ENCODE data around the gene TMEM120B. TPM values are rescaled to one million over a fixed set of nuclear protein-coding genes. Genes with fewer than 3 reads are reported as not detected.
A peak's percentile ranks its signal among the peaks of the same experiment; 100 is the strongest.
"Not testable (repeated sequence)": the region's sequence is repeated elsewhere in the genome, so short reads cannot be mapped to it uniquely, and the experiment has no call there.

TMEM120B gene
- total RNA-seq, 5 donors from 2014 or later (not counting 1 experiment from before 2014, with no cell fraction given), result 7.9 to 11.1 (median 10.3) TPM

GRCh38 chr12:121712190-121712460, 427 bp upstream of the TMEM120B start:
- Mint-ChIP-seq H3K9me3 (no peaks in the 10 kb centered on the region), H3K27ac (peak overlapping the region; percentile 87 to 89), H3K4me1 (peaks cover 10 to 20% (median 14%) of the 10 kb centered on the region in 3 donors), H3K27me3 (no peaks in the 10 kb centered on the region), H3K4me3 (peak overlapping the region; percentile 90 to 96 (median 94)), H3K36me3 (no peaks in the 10 kb centered on the region)
- H3K4me1 ChIP-seq (ENCODE audit: control insufficient read depth in 1 of 2, extremely low read depth in 1 of 2, insufficient read depth in 2 of 2, low read length in 2 of 2), result peaks cover 5 to 22% of the 10 kb centered on the region in 2 experiments
- H3K27ac ChIP-seq (ENCODE audit: low read length), result peak overlapping the region; percentile 72
- peak overlapping the region; percentile 86 to 98 for H3K4me3 ChIP-seq (ENCODE audit: control insufficient read depth in 1 of 2, extremely low read depth in 1 of 2, low read length in 1 of 2)
- no peaks in the 10 kb centered on the region for H3K27me3 ChIP-seq (replicated peaks in 1 of 2; ENCODE audit: control insufficient read depth in 2 of 2, extremely low read depth in 1 of 2, insufficient read depth in 2 of 2, low read length in 1 of 2)
- ChIA-PET CTCF (interaction anchor here (0.6 to 3.2 kb wide), 13 partner anchors 10 to 624 kb away, joined by 3 to 9 read pairs (median 3); partner anchors contain the start of gene RHOF (in 1 of the 2)), POLR2A (interaction anchor here (0.6 to 0.7 kb wide), 2 partner anchors 26 to 180 kb away, joined by 4 to 8 read pairs; no protein-coding TSS in a partner anchor)
- DNase-seq, result peak in 15 of 35 experiments; percentile 0 to 59 (median 15)
- 0% methylated on average over 16 of the region's 16 CpGs for WGBS (ENCODE audit: insufficient coverage)
- ATAC-seq (replicated peaks in 1 of 4), result peak; percentile 38 to 48 (median 42)
- H3K9me3 ChIP-seq, result no peaks in the 10 kb centered on the region
- peaks cover 0 to 3% of the 10 kb centered on the region in 2 donors for H3K36me3 ChIP-seq (ENCODE audit: control insufficient read depth in 2 of 2, extremely low read depth in 1 of 2, insufficient read depth in 1 of 2, low read length in 1 of 2)

GRCh38 chr12:121713257-121713777, 765 bp downstream of the TMEM120B start:
- POLR2A ChIA-PET, result interaction anchor here in 1 of 2 donors (0.5 to 0.8 kb wide), 4 partner anchors 157 to 403 kb away, joined by 3 to 4 read pairs (median 4); no protein-coding TSS in a partner anchor

DNA sequence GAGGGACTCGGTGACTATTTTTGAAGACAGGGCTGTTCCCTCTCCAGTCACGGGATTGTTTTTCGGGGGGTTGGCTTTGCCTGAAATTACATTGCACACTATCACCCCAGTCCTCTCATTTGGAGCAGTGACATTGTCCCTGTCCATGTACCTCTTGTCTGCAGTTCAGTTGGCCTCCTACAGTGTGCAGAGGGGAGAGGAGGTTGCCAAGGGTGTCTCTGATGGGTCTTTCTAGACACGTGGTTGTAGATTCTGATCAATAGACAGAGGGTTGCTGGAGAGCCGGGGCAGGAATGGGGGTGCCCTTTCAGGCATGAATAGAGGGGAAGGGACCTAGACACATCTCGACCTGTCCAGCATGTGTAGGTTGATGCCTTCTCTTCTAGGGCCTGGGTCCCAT, 1.2 kb downstream of the TMEM120B start:
- ChIA-PET CTCF (interaction anchor here (0.6 to 3.2 kb wide), 3 partner anchors 27 to 290 kb away, joined by 4 to 9 read pairs (median 9); no protein-coding TSS in a partner anchor), POLR2A (interaction anchor here in 1 of 2 donors (0.5 to 0.8 kb wide), 2 partner anchors 161 to 313 kb away, joined by 3 to 4 read pairs; no protein-coding TSS in a partner anchor)
- H3K4me1 Mint-ChIP-seq, result peaks cover 10 to 19% (median 14%) of the 10 kb centered on the region in 3 donors
- no peak for ATAC-seq (replicated peaks in 1 of 4)
- peaks cover 0 to 3% of the 10 kb centered on the region in 2 donors for H3K36me3 ChIP-seq (ENCODE audit: control insufficient read depth in 2 of 2, extremely low read depth in 1 of 2, insufficient read depth in 1 of 2, low read length in 1 of 2)
- no peaks in the 10 kb centered on the region for H3K27me3 Mint-ChIP-seq
- no peak overlapping the region for H3K4me3 ChIP-seq (ENCODE audit: control insufficient read depth in 1 of 2, extremely low read depth in 1 of 2, low read length in 1 of 2)
- H3K27ac ChIP-seq (ENCODE audit: low read length), result no peak overlapping the region
- no peaks in the 10 kb centered on the region for H3K9me3 ChIP-seq
- DNase-seq, result no peak
- 52% methylated on average over 3 of the region's 6 CpGs for WGBS (ENCODE audit: insufficient coverage)
- no peaks in the 10 kb centered on the region for H3K36me3 Mint-ChIP-seq
- H3K27ac Mint-ChIP-seq, result no peak overlapping the region
- H3K4me1 ChIP-seq (ENCODE audit: control insufficient read depth in 1 of 2, extremely low read depth in 1 of 2, insufficient read depth in 2 of 2, low read length in 2 of 2), result peaks cover 5 to 22% of the 10 kb centered on the region in 2 experiments
- no peaks in the 10 kb centered on the region for H3K27me3 ChIP-seq (replicated peaks in 1 of 2; ENCODE audit: control insufficient read depth in 2 of 2, extremely low read depth in 1 of 2, insufficient read depth in 2 of 2, low read length in 1 of 2)
- H3K9me3 Mint-ChIP-seq, result no peaks in the 10 kb centered on the region
- peak overlapping the region; percentile 90 to 96 (median 94) for H3K4me3 Mint-ChIP-seq

More at GRCh38 chr12:121713257-121713777, 765 bp downstream of the TMEM120B start:
- H3K27ac ChIP-seq (ENCODE audit: low read length), result no peak overlapping the region
- H3K9me3 Mint-ChIP-seq, result no peaks in the 10 kb centered on the region
- ATAC-seq (replicated peaks in 1 of 4), result no peak
- peaks cover 10 to 20% (median 14%) of the 10 kb centered on the region in 3 donors for H3K4me1 Mint-ChIP-seq
- WGBS (ENCODE audit: insufficient coverage), result 18% methylated on average over 8 of the region's 14 CpGs
- H3K36me3 Mint-ChIP-seq, result no peaks in the 10 kb centered on the region
- no peaks in the 10 kb centered on the region for H3K27me3 ChIP-seq (replicated peaks in 1 of 2; ENCODE audit: control insufficient read depth in 2 of 2, extremely low read depth in 1 of 2, insufficient read depth in 2 of 2, low read length in 1 of 2)
- no peaks in the 10 kb centered on the region for H3K27me3 Mint-ChIP-seq
- H3K4me3 Mint-ChIP-seq, result peak overlapping the region; percentile 90 to 96 (median 94)
- H3K9me3 ChIP-seq, result no peaks in the 10 kb centered on the region
- peak overlapping the region; percentile 79 to 86 for H3K4me3 ChIP-seq (ENCODE audit: control insufficient read depth in 1 of 2, extremely low read depth in 1 of 2, low read length in 1 of 2)
- H3K27ac Mint-ChIP-seq, result no peak overlapping the region
- no peak for DNase-seq
- H3K4me1 ChIP-seq (ENCODE audit: control insufficient read depth in 1 of 2, extremely low read depth in 1 of 2, insufficient read depth in 2 of 2, low read length in 2 of 2), result peaks cover 5 to 22% of the 10 kb centered on the region in 2 experiments
- CTCF ChIA-PET, result interaction anchor here (0.6 to 3.2 kb wide), 6 partner anchors 27 to 290 kb away, joined by 3 to 9 read pairs (median 4); no protein-coding TSS in a partner anchor
- peaks cover 0 to 3% of the 10 kb centered on the region in 2 donors for H3K36me3 ChIP-seq (ENCODE audit: control insufficient read depth in 2 of 2, extremely low read depth in 1 of 2, insufficient read depth in 1 of 2, low read length in 1 of 2)

DNA sequence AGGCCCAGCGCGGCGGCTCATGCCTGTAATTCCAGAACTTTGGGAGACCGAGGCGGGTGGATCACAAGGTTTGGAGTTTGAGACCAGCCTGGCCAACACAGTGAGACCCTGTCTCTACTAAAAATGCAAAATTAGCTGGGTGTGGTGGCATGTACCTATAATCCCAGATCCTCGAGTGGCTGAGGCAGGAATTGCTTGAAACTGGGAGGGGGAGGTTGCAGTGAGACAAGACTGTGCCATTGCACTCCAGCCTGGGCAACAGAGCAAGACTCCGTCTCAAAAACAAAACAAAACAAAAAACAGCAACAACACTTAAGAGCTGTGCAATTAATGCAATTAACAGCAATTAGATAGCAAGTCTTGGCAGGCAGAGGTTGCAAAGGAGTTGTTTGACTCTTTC, 2.5 kb downstream of the TMEM120B start:
- H3K4me3 Mint-ChIP-seq; CTCF ChIA-PET; ATAC-seq (replicated peaks in 1 of 4); H3K9me3 ChIP-seq; H3K9me3 Mint-ChIP-seq; DNase-seq; H3K27ac Mint-ChIP-seq; H3K27me3 Mint-ChIP-seq; H3K36me3 Mint-ChIP-seq; H3K36me3 ChIP-seq (ENCODE audit: control insufficient read depth in 2 of 2, extremely low read depth in 1 of 2, insufficient read depth in 1 of 2, low read length in 1 of 2); POLR2A ChIA-PET; H3K27me3 ChIP-seq (replicated peaks in 1 of 2; ENCODE audit: control insufficient read depth in 2 of 2, extremely low read depth in 1 of 2, insufficient read depth in 2 of 2, low read length in 1 of 2); H3K4me3 ChIP-seq (ENCODE audit: control insufficient read depth in 1 of 2, extremely low read depth in 1 of 2, low read length in 1 of 2); H3K27ac ChIP-seq (ENCODE audit: low read length): not testable (repeated sequence)
- WGBS (ENCODE audit: insufficient coverage), result 90% methylated on average over 5 of the region's 7 CpGs
- peaks cover 5 to 22% of the 10 kb centered on the region in 2 experiments for H3K4me1 ChIP-seq (ENCODE audit: control insufficient read depth in 1 of 2, extremely low read depth in 1 of 2, insufficient read depth in 2 of 2, low read length in 2 of 2)
- peaks cover 10 to 18% (median 12%) of the 10 kb centered on the region in 3 donors for H3K4me1 Mint-ChIP-seq

- peaks cover 0 to 3% of the 10 kb centered on the region in 2 donors for H3K36me3 ChIP-seq (ENCODE audit: control insufficient read depth in 2 of 2, extremely low read depth in 1 of 2, insufficient read depth in 1 of 2, low read length in 1 of 2)
- POLR2A ChIA-PET, result no interaction called here
- Mint-ChIP-seq H3K4me1 (peaks cover 9 to 18% (median 12%) of the 10 kb centered on the region in 3 donors), H3K9me3 (no peaks in the 10 kb centered on the region), H3K27ac (no peak overlapping the region), H3K36me3 (no peaks in the 10 kb centered on the region), H3K27me3 (no peaks in the 10 kb centered on the region), H3K4me3 (no peak overlapping the region)
- WGBS (ENCODE audit: insufficient coverage), result 100% methylated on average over 1 of the region's 6 CpGs
- no peak overlapping the region for H3K4me3 ChIP-seq (ENCODE audit: control insufficient read depth in 1 of 2, extremely low read depth in 1 of 2, low read length in 1 of 2)
- no peak for DNase-seq
- no peaks in the 10 kb centered on the region for H3K9me3 ChIP-seq
- no peak for ATAC-seq (replicated peaks in 1 of 4)
- H3K27me3 ChIP-seq (replicated peaks in 1 of 2; ENCODE audit: control insufficient read depth in 2 of 2, extremely low read depth in 1 of 2, insufficient read depth in 2 of 2, low read length in 1 of 2), result no peaks in the 10 kb centered on the region
- CTCF ChIA-PET, result interaction anchor here in 1 of 2 donors (0.7 kb wide), 1 partner anchor 1388 kb away, joined by 3 read pairs; no protein-coding TSS in a partner anchor
- peaks cover 5 to 22% of the 10 kb centered on the region in 2 experiments for H3K4me1 ChIP-seq (ENCODE audit: control insufficient read depth in 1 of 2, extremely low read depth in 1 of 2, insufficient read depth in 2 of 2, low read length in 2 of 2)
- no peak overlapping the region for H3K27ac ChIP-seq (ENCODE audit: low read length)
Observed at GRCh38 chr12:121715862-121716435, 3.4 kb downstream of the TMEM120B start.

- H3K4me1 ChIP-seq (ENCODE audit: control insufficient read depth in 1 of 2, extremely low read depth in 1 of 2, insufficient read depth in 2 of 2, low read length in 2 of 2), result peaks cover 5 to 13% of the 10 kb centered on the region in 2 experiments
- ATAC-seq (replicated peaks in 1 of 4) (no peak), DNase-seq (no peak)
- H3K27me3 ChIP-seq (replicated peaks in 1 of 2; ENCODE audit: control insufficient read depth in 2 of 2, extremely low read depth in 1 of 2, insufficient read depth in 2 of 2, low read length in 1 of 2), result no peaks in the 10 kb centered on the region
- ChIA-PET CTCF (interaction anchor here in 1 of 2 donors (0.5 to 0.6 kb wide), 3 partner anchors 24 to 657 kb away, joined by 4 to 5 read pairs (median 5); no protein-coding TSS in a partner anchor), POLR2A (no interaction called here)
- no peak overlapping the region for H3K4me3 ChIP-seq (ENCODE audit: control insufficient read depth in 1 of 2, extremely low read depth in 1 of 2, low read length in 1 of 2)
- H3K27ac ChIP-seq (ENCODE audit: low read length), result no peak overlapping the region
- no peaks in the 10 kb centered on the region for H3K27me3 Mint-ChIP-seq
- peaks cover 0 to 3% of the 10 kb centered on the region in 2 donors for H3K36me3 ChIP-seq (ENCODE audit: control insufficient read depth in 2 of 2, extremely low read depth in 1 of 2, insufficient read depth in 1 of 2, low read length in 1 of 2)
- H3K9me3 Mint-ChIP-seq, result no peaks in the 10 kb centered on the region
- H3K4me1 Mint-ChIP-seq, result peaks cover 6 to 11% (median 7%) of the 10 kb centered on the region in 3 donors
- no peaks in the 10 kb centered on the region for H3K9me3 ChIP-seq
- H3K36me3 Mint-ChIP-seq, result no peaks in the 10 kb centered on the region
- WGBS (ENCODE audit: insufficient coverage), result 90% methylated on average over 8 of the region's 10 CpGs
- no peak overlapping the region for H3K4me3 Mint-ChIP-seq
- H3K27ac Mint-ChIP-seq, result no peak overlapping the region
Observed at GRCh38 chr12:121717041-121717699, 4.6 kb downstream of the TMEM120B start.
